Measurements from ENCODE around the gene GRIK2.

DNA sequence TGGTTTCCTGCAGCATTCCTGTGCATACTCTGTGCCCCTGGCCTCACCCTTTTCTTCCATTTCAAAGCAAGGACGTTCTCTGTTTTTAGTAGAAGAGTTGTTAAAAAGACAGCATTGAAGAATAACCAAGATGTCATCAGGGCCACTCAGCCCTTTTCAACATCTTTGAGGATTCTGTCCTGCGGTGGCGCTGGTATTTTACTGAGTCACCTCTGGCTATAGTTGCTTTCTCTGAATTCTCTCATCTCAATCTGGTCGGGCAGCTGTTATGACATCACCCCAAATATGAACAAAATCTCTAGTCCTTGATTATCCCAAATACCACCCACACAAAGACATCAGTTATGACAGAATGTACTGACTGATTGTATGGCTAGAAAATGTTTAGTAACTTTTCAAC lies 204.2 kb downstream of the GRIK2 start:
- TF ChIP-seq CTCF (IDR thresholded peaks at IDR 0.05): no peak
- no peak for TF ChIP-seq POLR2A (IDR thresholded peaks at IDR 0.05)

Measured in adrenal gland (tissue), 5 donors.